Mucosa of rectum (tissue), 2 donors: ENCODE measurements around the gene ARHGAP8.
"Not testable (repeated sequence)": the region's sequence is repeated elsewhere in the genome, so short reads cannot be mapped to it uniquely, and the experiment has no call there.

Experiments
- H3K27ac ChIP-seq, 2 donors: one replicate each; pipeline ENCODE4 v1.7.0; 2013; ENCODE audit warnings: inconsistent platforms in 2 of 2, low read depth in 2 of 2, low read length in 2 of 2
- H3K27me3 ChIP-seq, 2 donors: one replicate each; pipeline ENCODE4 v1.7.0; 2013; ENCODE audit warnings: low read length in 2 of 2; ENCODE audit not compliant: control insufficient read depth in 2 of 2, insufficient read depth in 2 of 2
- H3K36me3 ChIP-seq, 2 donors: one replicate each; pipeline ENCODE4 v1.7.0; 2013; ENCODE audit warnings: low read length in 2 of 2; ENCODE audit not compliant: control insufficient read depth in 2 of 2, insufficient read depth in 2 of 2
- H3K4me1 ChIP-seq, 2 donors: one replicate each; pipeline ENCODE4 v1.7.0; 2013; ENCODE audit warnings: low read length in 2 of 2, mild to moderate bottlenecking in 1 of 2; ENCODE audit not compliant: control insufficient read depth in 2 of 2, insufficient read depth in 2 of 2
- H3K4me3 ChIP-seq, 2 donors: one replicate each; pipeline ENCODE4 v1.7.0; 2013; ENCODE audit warnings: low read length in 2 of 2
- H3K9ac ChIP-seq, 2 donors: one replicate each; pipeline ENCODE4 v1.7.0; 2013; ENCODE audit warnings: low read length in 2 of 2, low read depth in 1 of 2, mild to moderate bottlenecking in 1 of 2
- H3K9me3 ChIP-seq, 2 donors: one replicate each; pipeline ENCODE4 v1.7.0; 2013; ENCODE audit warnings: low read length in 2 of 2; ENCODE audit not compliant: control insufficient read depth in 2 of 2
- donor health status: healthy.
- donor health status: Normal muscosa, but diverticular disease.

The ARHGAP8 gene

DNA sequence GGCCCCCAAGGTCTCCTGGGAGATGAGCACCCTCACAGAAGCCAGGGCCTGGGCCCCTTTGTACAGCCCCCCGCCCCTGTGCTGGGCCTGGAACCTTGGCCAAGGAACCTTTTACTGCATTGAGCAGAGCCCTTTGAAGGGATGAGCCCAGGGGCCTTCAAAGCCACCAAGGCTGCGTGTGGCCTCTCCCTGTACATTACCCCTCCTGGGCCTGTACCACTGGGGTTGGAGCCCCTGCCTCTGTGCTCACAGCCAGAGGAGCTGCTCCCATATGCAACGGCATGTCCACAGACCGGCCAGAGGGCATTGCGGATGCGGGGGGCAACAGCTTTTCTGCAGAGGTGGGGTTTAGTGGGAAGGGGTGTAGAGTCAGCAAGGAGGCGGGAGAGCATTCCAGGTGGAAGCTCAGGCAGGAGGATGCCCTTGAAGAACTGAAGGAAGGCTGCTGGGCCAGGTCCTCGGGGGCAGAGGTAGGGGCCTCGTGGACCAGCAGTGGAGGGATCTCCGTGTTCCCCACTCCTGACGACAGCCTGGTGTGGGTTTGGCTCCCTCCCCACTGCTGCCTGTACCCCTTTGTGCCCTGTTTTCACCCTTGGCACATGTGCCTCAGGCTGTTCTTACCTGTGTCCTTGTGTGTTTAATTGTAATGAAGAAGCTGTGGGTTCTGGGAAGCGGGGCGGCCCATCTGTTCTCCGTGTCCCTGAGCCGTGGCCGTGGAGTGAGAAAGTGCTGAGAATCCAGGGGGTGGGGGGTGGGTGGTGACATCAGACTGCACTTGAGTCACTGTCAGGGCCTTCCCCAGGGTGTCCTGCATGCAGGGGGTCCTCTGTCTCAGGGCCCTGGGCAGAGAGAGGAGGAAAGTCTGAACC lies 46.9 kb downstream of the ARHGAP8 start:
- H3K36me3 ChIP-seq: peaks cover 0 to 2% of the 10 kb centered on the region in 2 donors
- no peak overlapping the region for H3K27ac ChIP-seq
- H3K27me3 ChIP-seq: no peaks in the 10 kb centered on the region

DNA sequence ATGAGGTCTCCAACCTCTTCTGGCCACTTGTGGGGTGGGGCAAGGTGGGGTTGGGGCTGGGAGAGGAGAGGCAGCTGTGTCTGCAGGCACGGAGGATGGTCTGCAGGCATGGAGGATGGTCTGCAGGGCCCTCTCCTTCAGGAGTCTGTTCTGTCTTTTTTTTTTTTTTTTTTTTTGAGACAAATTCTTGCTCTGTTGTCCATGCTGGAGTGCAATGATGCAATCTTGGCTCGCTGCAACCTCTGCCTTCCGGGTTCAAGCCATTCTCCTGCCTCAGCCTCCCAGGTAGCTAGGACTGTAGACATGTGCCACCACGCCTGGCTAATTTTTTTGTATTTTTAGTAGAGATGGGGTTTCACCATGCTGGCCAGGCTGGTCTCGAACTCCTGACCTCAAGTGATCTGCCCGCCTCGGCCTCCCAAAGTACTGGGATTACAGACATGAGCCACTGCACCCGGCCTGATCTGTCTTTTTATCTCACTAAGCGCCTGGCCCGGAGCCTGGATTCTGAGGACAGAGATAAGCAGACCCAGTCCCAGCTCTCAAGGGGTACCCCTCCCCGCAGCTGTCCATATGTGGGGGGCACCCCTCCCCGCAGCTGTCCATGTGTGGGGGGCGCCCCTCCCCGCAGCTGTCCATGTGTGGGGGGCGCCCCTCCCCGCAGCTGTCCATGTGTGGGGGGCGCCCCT lies 47.7 kb downstream of the ARHGAP8 start:
- H3K9ac ChIP-seq, H3K27ac ChIP-seq, H3K4me3 ChIP-seq, H3K4me1 ChIP-seq, H3K9me3 ChIP-seq, H3K36me3 ChIP-seq, H3K27me3 ChIP-seq: not testable (repeated sequence)

More for the DNA sequence above, 46.9 kb downstream of the ARHGAP8 start:
- Histone ChIP-seq H3K9me3 (no peaks in the 10 kb centered on the region), H3K4me1 (no peaks in the 10 kb centered on the region), H3K9ac (no peak overlapping the region), H3K4me3 (no peak overlapping the region)

DNA sequence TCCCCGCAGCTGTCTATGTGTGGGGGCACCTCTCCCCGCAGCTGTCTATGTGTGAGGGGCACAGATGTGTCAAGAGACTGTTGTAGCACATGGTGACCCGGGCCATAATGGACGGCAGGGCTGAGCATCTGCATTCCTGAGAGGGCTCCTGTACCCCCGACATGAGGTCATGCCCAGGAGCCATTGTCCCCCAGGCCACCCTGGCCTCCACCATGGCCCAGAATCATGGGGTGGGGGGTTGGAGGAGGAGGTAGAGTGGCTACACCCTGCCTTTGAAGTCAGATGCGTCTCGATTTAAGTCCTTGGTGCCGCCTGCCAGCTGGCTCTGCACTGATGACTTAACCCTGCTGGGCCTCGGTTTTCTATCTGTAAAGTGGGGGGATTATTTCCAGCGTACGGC lies 49.1 kb downstream of the ARHGAP8 start:
- H3K36me3 ChIP-seq: peaks cover 2 to 3% of the 10 kb centered on the region in 2 donors
- no peak overlapping the region for H3K4me3 ChIP-seq
- H3K27me3 ChIP-seq: no peaks in the 10 kb centered on the region
- no peak overlapping the region for H3K27ac ChIP-seq
- no peaks in the 10 kb centered on the region for H3K9me3 ChIP-seq
- H3K4me1 ChIP-seq: no peaks in the 10 kb centered on the region
- H3K9ac ChIP-seq: no peak overlapping the region

GRCh38 chr22:44802071-44802700 lies 49.8 kb downstream of the ARHGAP8 start:
- Histone ChIP-seq H3K36me3 (peaks cover 2 to 3% of the 10 kb centered on the region in 2 donors), H3K27me3 (no peaks in the 10 kb centered on the region), H3K4me1 (no peaks in the 10 kb centered on the region), H3K9ac (no peak overlapping the region), H3K4me3 (no peak overlapping the region), H3K9me3 (no peaks in the 10 kb centered on the region), H3K27ac (no peak overlapping the region)

- H3K27me3 ChIP-seq: no peaks in the 10 kb centered on the region
- no peak overlapping the region for H3K9ac ChIP-seq
- H3K9me3 ChIP-seq: no peaks in the 10 kb centered on the region
- H3K36me3 ChIP-seq: peaks cover 0 to 3% of the 10 kb centered on the region in 2 donors
- no peak overlapping the region for H3K4me3 ChIP-seq
- no peak overlapping the region for H3K27ac ChIP-seq
- H3K4me1 ChIP-seq: no peaks in the 10 kb centered on the region
Observed at GRCh38 chr22:44802956-44803355, 50.6 kb downstream of the ARHGAP8 start.

DNA sequence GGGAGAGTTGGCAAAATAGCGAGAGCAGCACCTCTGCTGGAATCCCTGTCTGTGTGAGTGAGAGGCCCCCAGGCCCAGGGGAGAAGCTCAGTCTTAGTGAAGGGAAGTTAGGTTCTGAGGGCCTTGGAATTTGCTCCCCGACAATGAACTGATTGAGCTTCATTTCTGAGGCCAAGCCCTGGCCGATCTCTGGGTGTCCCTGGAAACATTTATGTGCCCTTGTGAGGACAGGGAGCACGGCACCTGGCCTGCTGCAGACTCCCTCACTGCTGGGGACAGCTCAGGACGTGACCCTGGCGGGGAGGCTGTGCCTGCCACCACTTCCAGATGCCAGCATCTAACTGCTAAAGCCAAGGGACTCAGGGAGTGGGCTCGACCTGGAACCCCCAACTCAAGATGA lies 52.0 kb downstream of the ARHGAP8 start:
- no peak overlapping the region for H3K4me3 ChIP-seq
- H3K4me1 ChIP-seq: no peaks in the 10 kb centered on the region
- peaks cover 0 to 3% of the 10 kb centered on the region in 2 donors for H3K36me3 ChIP-seq
- no peaks in the 10 kb centered on the region for H3K27me3 ChIP-seq
- no peak overlapping the region for H3K27ac ChIP-seq
- H3K9me3 ChIP-seq: no peaks in the 10 kb centered on the region
- no peak overlapping the region for H3K9ac ChIP-seq

DNA sequence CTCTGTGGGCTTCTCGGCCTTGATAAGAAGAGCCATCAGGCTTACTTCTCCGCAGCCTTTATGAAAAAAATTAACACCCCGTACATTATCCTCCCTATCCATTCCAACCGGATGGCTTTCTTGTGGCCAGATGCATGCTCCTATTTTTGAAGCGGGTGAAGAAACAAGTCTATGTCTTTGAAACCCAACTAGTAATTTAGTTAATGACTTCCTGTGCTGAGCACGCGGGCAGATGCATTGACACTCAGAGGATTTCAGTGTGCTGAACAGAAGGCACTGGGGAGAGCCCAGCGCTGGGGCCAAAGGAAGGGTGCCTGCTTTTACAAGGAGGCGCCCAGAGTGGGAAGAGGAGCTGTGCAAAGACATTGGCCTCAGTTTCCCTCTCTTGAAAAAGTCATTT lies 53.3 kb downstream of the ARHGAP8 start:
- Histone ChIP-seq H3K27me3 (no peaks in the 10 kb centered on the region), H3K27ac (no peak overlapping the region), H3K4me3 (no peak overlapping the region), H3K4me1 (no peaks in the 10 kb centered on the region), H3K9me3 (no peaks in the 10 kb centered on the region), H3K9ac (no peak overlapping the region), H3K36me3 (peaks cover 0 to 5% of the 10 kb centered on the region in 2 donors)

DNA sequence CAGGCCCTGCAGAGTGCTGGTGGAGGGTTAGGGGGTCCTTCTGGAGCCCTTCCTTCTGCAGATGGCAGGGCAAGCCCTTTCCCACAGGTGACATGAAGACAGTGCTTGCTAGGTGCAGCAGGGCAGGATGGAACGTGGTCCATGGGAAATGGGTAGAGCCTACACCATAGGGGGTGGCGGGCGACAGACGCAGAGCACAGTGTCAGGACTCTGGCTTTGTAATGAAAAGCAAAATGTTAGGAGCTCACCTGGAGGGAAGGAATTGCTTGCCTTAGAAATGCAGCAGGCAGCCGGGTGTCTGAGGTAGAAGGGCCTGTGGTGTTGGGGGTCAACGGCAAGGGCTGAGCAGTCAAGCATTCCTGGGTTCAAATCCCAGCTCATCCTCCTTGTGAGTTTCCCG lies 54.9 kb downstream of the ARHGAP8 start:
- H3K27me3 ChIP-seq: no peaks in the 10 kb centered on the region

DNA sequence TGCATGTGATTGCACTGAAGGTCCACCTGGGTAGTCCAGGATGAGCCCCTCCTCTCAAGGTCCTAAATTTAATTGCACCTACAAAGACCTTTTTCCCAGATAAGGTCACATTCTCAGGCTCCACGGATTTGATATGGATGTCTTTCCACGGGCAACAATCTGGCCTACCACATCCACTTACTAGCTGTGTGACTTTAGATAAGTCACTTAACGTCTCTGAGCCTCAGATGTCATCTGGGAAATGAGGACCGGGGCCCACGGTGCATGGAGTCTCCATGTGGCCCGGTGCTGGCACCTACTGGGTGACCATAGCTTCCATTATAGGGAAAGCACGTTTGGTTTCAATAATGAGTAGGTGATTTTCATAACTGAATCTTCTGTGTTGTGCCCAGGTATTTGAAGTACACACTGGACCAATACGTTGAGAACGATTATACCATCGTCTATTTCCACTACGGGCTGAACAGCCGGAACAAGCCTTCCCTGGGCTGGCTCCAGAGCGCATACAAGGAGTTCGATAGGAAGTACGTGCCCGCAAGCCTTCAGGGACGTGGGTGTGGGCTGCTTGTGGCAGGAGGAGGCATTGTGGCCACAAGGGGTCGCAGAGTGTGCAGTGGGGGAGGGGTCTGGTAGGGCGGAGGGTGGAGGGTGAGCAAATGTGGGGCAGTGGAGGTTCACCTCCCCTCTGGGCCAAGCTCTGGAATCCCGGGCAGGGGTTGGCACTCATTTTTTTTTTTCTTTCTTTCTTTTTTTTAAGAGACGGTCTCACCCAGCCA lies 55.7 kb downstream of the ARHGAP8 start:
- Histone ChIP-seq H3K36me3 (peaks cover 0 to 8% of the 10 kb centered on the region in 2 donors), H3K27ac (no peak overlapping the region), H3K4me1 (no peaks in the 10 kb centered on the region), H3K9me3 (no peaks in the 10 kb centered on the region), H3K4me3 (no peak overlapping the region), H3K27me3 (no peaks in the 10 kb centered on the region), H3K9ac (no peak overlapping the region)

More for the DNA sequence above, 54.9 kb downstream of the ARHGAP8 start:
- Histone ChIP-seq H3K36me3 (peaks cover 0 to 5% of the 10 kb centered on the region in 2 donors), H3K9ac (no peak overlapping the region), H3K4me1 (no peaks in the 10 kb centered on the region), H3K4me3 (no peak overlapping the region), H3K27ac (no peak overlapping the region), H3K9me3 (no peaks in the 10 kb centered on the region)
